Liver (tissue), 9 donors: ENCODE results near the gene MAP3K8. TPM values are rescaled to one million over a fixed set of nuclear protein-coding genes. Genes with fewer than 3 reads are reported as not detected.

Experiments
- DNase-seq: peaks from one replicate; pipeline ENCODE4 v3.0.0-alpha.2; 2017; ENCODE audit warnings: low spot score
- H3K27ac ChIP-seq, 2 donors: one replicate each; pipeline ENCODE4 v1.7.0; 2013; ENCODE audit warnings: inconsistent platforms in 2 of 2, low read length in 2 of 2, control low read depth in 1 of 2, low read depth in 1 of 2, mild to moderate bottlenecking in 1 of 2
- H3K27me3 ChIP-seq, 4 donors: one replicate each; pipeline versions ENCODE4 v1.6.1 to v1.7.0; 2013; ENCODE audit warnings: low read length in 3 of 4, inconsistent platforms in 1 of 4, mild to moderate bottlenecking in 1 of 4, moderate library complexity in 1 of 4; ENCODE audit not compliant: control insufficient read depth in 4 of 4, insufficient read depth in 4 of 4
- H3K36me3 ChIP-seq, 4 donors: one replicate each; pipeline versions ENCODE4 v1.6.1 to v1.7.0; 2013; ENCODE audit warnings: low read length in 3 of 4, mild to moderate bottlenecking in 3 of 4, low read depth in 1 of 4, moderate library complexity in 1 of 4; ENCODE audit not compliant: control insufficient read depth in 4 of 4, insufficient read depth in 3 of 4
- H3K4me1 ChIP-seq, 4 donors: one replicate each; pipeline versions ENCODE4 v1.6.1 to v1.7.0; 2013; ENCODE audit warnings: low read length in 3 of 4, mild to moderate bottlenecking in 3 of 4, moderate library complexity in 1 of 4; ENCODE audit not compliant: control insufficient read depth in 4 of 4, insufficient read depth in 4 of 4
- H3K4me3 ChIP-seq, 3 donors: one replicate each; pipeline versions ENCODE4 v1.6.1 to v1.7.0; 2013; ENCODE audit warnings: low read length in 3 of 3, control low read depth in 1 of 3, low read depth in 1 of 3, mild to moderate bottlenecking in 1 of 3
- H3K9ac ChIP-seq, 2 donors: one replicate each; pipeline ENCODE4 v1.7.0; 2013; ENCODE audit warnings: low read length in 2 of 2, mild to moderate bottlenecking in 2 of 2, moderate library complexity in 2 of 2, control low read depth in 1 of 2, low read depth in 1 of 2
- H3K9me3 ChIP-seq, 4 donors: one replicate each; pipeline versions ENCODE4 v1.6.1 to v1.7.0; 2013; ENCODE audit warnings: low read length in 3 of 4; ENCODE audit not compliant: control insufficient read depth in 4 of 4
- ATF3 ChIP-seq: IDR thresholded peaks from 2 replicates; pipeline ENCODE4 v1.6.1; 2016; ENCODE audit warnings: antibody characterized with exemption
- CTCF ChIP-seq: fragments of 150-350 bp; IDR thresholded peaks from 2 replicates; pipeline ENCODE4 v1.5.1; 2017; ENCODE audit warnings: improper control_type of control experiment, low read depth, low read length; ENCODE audit not compliant: missing input control
- EGR1 ChIP-seq, 2 donors: IDR thresholded peaks; 2 replicates each; pipeline ENCODE4 v1.6.1; 2016 to 2018; ENCODE audit warnings: antibody characterized with exemption in 2 of 2, low read depth in 2 of 2
- FOXA1 ChIP-seq: IDR thresholded peaks from 2 replicates; pipeline ENCODE4 v1.6.1; 2016; ENCODE audit warnings: antibody characterized with exemption
- FOXA2 ChIP-seq: IDR thresholded peaks from 2 replicates; pipeline ENCODE4 v1.6.1; 2016; ENCODE audit warnings: antibody characterized with exemption
- GABPA ChIP-seq, 2 donors: IDR thresholded peaks in 1 of 2; conservative IDR thresholded peaks in 1 of 2; 2 replicates each; pipeline ENCODE4 v1.6.1; 2016; ENCODE audit warnings: antibody characterized with exemption in 2 of 2, mild to moderate bottlenecking in 1 of 2, moderate library complexity in 1 of 2
- HNF4A ChIP-seq, 2 donors: conservative IDR thresholded peaks; 2 replicates each; pipeline ENCODE4 v1.6.1; 2016; ENCODE audit warnings: antibody characterized with exemption in 2 of 2, mild to moderate bottlenecking in 2 of 2
- HNF4G ChIP-seq: IDR thresholded peaks from 2 replicates; pipeline ENCODE4 v1.6.1; 2016; ENCODE audit warnings: antibody characterized with exemption
- JUND ChIP-seq, 2 donors: IDR thresholded peaks; 2 replicates each; pipeline ENCODE4 v1.6.1; 2016; ENCODE audit warnings: antibody characterized with exemption in 2 of 2
- MAX ChIP-seq: IDR thresholded peaks from 2 replicates; pipeline ENCODE4 v1.6.1; 2016; ENCODE audit warnings: antibody characterized with exemption
- NR2F2 ChIP-seq: IDR thresholded peaks from 2 replicates; pipeline ENCODE4 v1.6.1; 2016; ENCODE audit warnings: antibody characterized with exemption
- RAD21 ChIP-seq, 2 donors: IDR thresholded peaks; 2 replicates each; pipeline ENCODE4 v1.6.1; 2016; ENCODE audit warnings: antibody characterized with exemption in 2 of 2, mild to moderate bottlenecking in 2 of 2
- REST ChIP-seq: IDR thresholded peaks from 2 replicates; pipeline ENCODE4 v1.6.1; 2016; ENCODE audit warnings: antibody characterized with exemption, mild to moderate bottlenecking
- RXRA ChIP-seq, 2 donors: IDR thresholded peaks; 2 replicates each; pipeline ENCODE4 v1.6.1; 2017 to 2018; ENCODE audit warnings: antibody characterized with exemption in 2 of 2, mild to moderate bottlenecking in 1 of 2
- SP1 ChIP-seq: IDR thresholded peaks from 2 replicates; pipeline ENCODE4 v1.6.1; 2018; ENCODE audit warnings: antibody characterized with exemption, mild to moderate bottlenecking
- TAF1 ChIP-seq: conservative IDR thresholded peaks from 2 replicates; pipeline ENCODE4 v1.6.1; 2016; ENCODE audit warnings: antibody characterized with exemption, mild to moderate bottlenecking
- YY1 ChIP-seq: IDR thresholded peaks from 2 replicates; pipeline ENCODE4 v1.6.1; 2016; ENCODE audit warnings: antibody characterized with exemption, mild to moderate bottlenecking
- ZBTB33 ChIP-seq: IDR thresholded peaks from 2 replicates; pipeline ENCODE4 v1.6.1; 2016; ENCODE audit warnings: antibody characterized with exemption
- WGBS: extraction: QIAGEN DNeasy Blood & Tissue Kit; methylation state at CpG from one replicate; pipeline ENCODE4 v1.1.7; 2013; 5-methylcytosine and 5-hydroxymethylcytosine counted together
- polyA plus RNA-seq, 2 donors: library from polyadenylated mRNA; stranded (reverse) in 1 of 2; unstranded in 1 of 2; fragments of 200-250 nt in 1 of 2; fragments of >200 nt in 1 of 2; fragmentation: Nextera tagmentation in 1 of 2; extraction: Ambion mirVana in 1 of 2; gene quantifications; one replicate each; pipeline versions ENCODE4 v1.2.1 to v1.2.3, GENCODE V29; 2013 to 2015
- total RNA-seq, 2 donors: library from RNA; depleted of rRNA; stranded (reverse); fragments of >200 nt; gene quantifications; one replicate each; pipeline ENCODE4 v1.2.3, GENCODE V29; 2014
- donor health status: healthy.
- donor health status: healthy.
- donor health status: healthy.
- donor health status: healthy.
- donor health status: healthy.

Gene MAP3K8
- total and polyA plus RNA-seq, 4 donors: 2.1 to 11.4 (median 6.1) TPM

GRCh38 chr10:30503700-30504266 is 69.8 kb downstream of the MAP3K8 start:
- H3K4me1 ChIP-seq: no peaks in the 10 kb centered on the region

More at GRCh38 chr10:30503700-30504266, 69.8 kb downstream of the MAP3K8 start:
- no peaks in the 10 kb centered on the region for H3K9me3 ChIP-seq
- TF ChIP-seq RAD21 (IDR thresholded peaks at IDR 0.05) (no peak), SP1 (no peak), GABPA (IDR thresholded peaks at IDR 0.05 in 1 of 2, conservative IDR thresholded peaks at IDR 0.05 in 1 of 2) (no peak), JUND (IDR thresholded peaks at IDR 0.05) (no peak), EGR1 (IDR thresholded peaks at IDR 0.05; ENCODE audit: low read depth in 2 of 2) (no peak), ZBTB33 (no peak), CTCF (no peak), HNF4G (no peak), RXRA (IDR thresholded peaks at IDR 0.05) (no peak), FOXA1 (no peak), MAX (no peak), REST (no peak), YY1 (no peak), FOXA2 (no peak), NR2F2 (no peak), TAF1 (no peak), HNF4A (conservative IDR thresholded peaks at IDR 0.05) (no peak), ATF3 (no peak)
- H3K9ac ChIP-seq: no peak overlapping the region
- H3K4me3 ChIP-seq: no peak overlapping the region
- no peak for DNase-seq
- H3K36me3 ChIP-seq: no peaks in the 10 kb centered on the region
- H3K27me3 ChIP-seq: peaks cover 0 to 3% (median 0%) of the 10 kb centered on the region in 4 donors
- WGBS: 62% methylated on average over 10 of the region's 10 CpGs
- no peak overlapping the region for H3K27ac ChIP-seq
